ENCODE results near the gene KCNQ1. TPM values are rescaled to one million over a fixed set of nuclear protein-coding genes. Genes with fewer than 3 reads are reported as not detected.

The KCNQ1 gene
- total and polyA plus RNA-seq, 4 donors: 15.4 to 41.7 (median 26.2) TPM

DNA sequence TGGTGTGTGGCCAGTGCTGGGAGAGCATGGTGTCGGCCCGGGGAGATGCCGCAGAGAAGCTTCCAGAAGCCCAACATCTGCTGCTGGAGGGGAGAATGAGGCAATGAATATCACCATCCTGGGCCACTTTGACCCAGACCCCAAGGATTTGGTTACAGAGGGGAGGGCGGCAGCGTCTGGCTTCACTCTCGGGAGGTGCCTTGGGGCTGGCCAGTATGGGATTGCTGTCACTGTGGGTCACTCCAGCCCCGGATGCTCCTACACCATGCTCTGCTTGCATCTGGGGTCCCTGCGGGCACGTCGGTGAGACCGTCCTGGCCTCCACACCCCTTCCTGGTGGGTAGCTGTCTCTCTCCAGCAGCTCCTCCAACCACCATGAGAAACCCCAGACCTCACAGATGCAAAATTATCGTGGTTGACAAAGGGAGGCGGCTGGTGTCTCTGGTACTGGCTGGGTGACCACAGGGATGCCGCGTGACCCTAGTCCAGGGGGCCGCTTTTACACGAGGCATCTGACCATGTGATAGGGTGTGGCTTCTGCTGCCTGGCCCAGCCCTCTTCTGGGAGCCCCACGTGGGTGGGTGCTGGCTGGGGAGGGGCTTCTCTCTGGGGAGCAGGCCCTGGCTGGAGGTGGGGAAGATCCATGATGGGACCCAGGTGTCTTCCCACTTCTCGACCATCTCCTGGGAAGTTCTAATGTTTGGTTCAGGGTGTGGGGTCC lies 5.7 kb downstream of the KCNQ1 start:
- H3K36me3 ChIP-seq (ENCODE audit: control insufficient read depth in 4 of 4, insufficient read depth in 4 of 4, low read length in 4 of 4): no peaks in the 10 kb centered on the region
- H3K27ac ChIP-seq (ENCODE audit: low read depth in 1 of 2, low read length in 1 of 2): no peak overlapping the region
- H3K9ac ChIP-seq (ENCODE audit: insufficient read depth in 1 of 2, low read length in 2 of 2): no peak overlapping the region
- DNase-seq (no peak), ATAC-seq (ENCODE audit: insufficient read depth, low FRiP score) (no peak)
- no peaks in the 10 kb centered on the region for H3K9me3 ChIP-seq (ENCODE audit: control insufficient read depth in 4 of 4, insufficient read depth in 3 of 4, low read length in 3 of 4)
- H3K27me3 ChIP-seq (ENCODE audit: control insufficient read depth in 3 of 3, insufficient read depth in 3 of 3, low read length in 2 of 3): peaks cover 0 to 6% (median 0%) of the 10 kb centered on the region in 3 donors
- peaks cover 0 to 27% (median 9%) of the 10 kb centered on the region in 5 donors for H3K4me1 ChIP-seq (ENCODE audit: control insufficient read depth in 5 of 5, insufficient read depth in 5 of 5, low read length in 5 of 5)
- no peak overlapping the region for H3K4me3 ChIP-seq
- TF ChIP-seq, protein P1, sequence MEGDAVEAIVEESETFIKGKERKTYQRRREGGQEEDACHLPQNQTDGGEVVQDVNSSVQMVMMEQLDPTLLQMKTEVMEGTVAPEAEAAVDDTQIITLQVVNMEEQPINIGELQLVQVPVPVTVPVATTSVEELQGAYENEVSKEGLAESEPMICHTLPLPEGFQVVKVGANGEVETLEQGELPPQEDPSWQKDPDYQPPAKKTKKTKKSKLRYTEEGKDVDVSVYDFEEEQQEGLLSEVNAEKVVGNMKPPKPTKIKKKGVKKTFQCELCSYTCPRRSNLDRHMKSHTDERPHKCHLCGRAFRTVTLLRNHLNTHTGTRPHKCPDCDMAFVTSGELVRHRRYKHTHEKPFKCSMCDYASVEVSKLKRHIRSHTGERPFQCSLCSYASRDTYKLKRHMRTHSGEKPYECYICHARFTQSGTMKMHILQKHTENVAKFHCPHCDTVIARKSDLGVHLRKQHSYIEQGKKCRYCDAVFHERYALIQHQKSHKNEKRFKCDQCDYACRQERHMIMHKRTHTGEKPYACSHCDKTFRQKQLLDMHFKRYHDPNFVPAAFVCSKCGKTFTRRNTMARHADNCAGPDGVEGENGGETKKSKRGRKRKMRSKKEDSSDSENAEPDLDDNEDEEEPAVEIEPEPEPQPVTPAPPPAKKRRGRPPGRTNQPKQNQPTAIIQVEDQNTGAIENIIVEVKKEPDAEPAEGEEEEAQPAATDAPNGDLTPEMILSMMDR (IDR thresholded peaks at IDR 0.05; ENCODE audit: control extremely low read depth, extremely low read depth): no peak
- WGBS, 2 donors: 83 to 86% methylated on average over 19 of the region's 19 CpGs

GRCh38 chr11:2451336-2451735 lies 6.5 kb downstream of the KCNQ1 start:
- peaks cover 0 to 20% (median 9%) of the 10 kb centered on the region in 5 donors for H3K4me1 ChIP-seq (ENCODE audit: control insufficient read depth in 5 of 5, insufficient read depth in 5 of 5, low read length in 5 of 5)
- no peak for ATAC-seq (ENCODE audit: insufficient read depth, low FRiP score)
- no peak overlapping the region for H3K27ac ChIP-seq (ENCODE audit: low read depth in 1 of 2, low read length in 1 of 2)
- H3K36me3 ChIP-seq (ENCODE audit: control insufficient read depth in 4 of 4, insufficient read depth in 4 of 4, low read length in 4 of 4): no peaks in the 10 kb centered on the region
- TF ChIP-seq, protein P1 (IDR thresholded peaks at IDR 0.05; ENCODE audit: control extremely low read depth, extremely low read depth): no peak
- no peaks in the 10 kb centered on the region for H3K9me3 ChIP-seq (ENCODE audit: control insufficient read depth in 4 of 4, insufficient read depth in 3 of 4, low read length in 3 of 4)
- no peak overlapping the region for H3K4me3 ChIP-seq
- H3K27me3 ChIP-seq (ENCODE audit: control insufficient read depth in 3 of 3, insufficient read depth in 3 of 3, low read length in 2 of 3): peaks cover 0 to under 1% (median 0%) of the 10 kb centered on the region in 3 donors
- WGBS, 2 donors: 95 to 96% methylated on average over 15 of the region's 15 CpGs
- H3K9ac ChIP-seq (ENCODE audit: insufficient read depth in 1 of 2, low read length in 2 of 2): no peak overlapping the region
- DNase-seq: no peak

DNA sequence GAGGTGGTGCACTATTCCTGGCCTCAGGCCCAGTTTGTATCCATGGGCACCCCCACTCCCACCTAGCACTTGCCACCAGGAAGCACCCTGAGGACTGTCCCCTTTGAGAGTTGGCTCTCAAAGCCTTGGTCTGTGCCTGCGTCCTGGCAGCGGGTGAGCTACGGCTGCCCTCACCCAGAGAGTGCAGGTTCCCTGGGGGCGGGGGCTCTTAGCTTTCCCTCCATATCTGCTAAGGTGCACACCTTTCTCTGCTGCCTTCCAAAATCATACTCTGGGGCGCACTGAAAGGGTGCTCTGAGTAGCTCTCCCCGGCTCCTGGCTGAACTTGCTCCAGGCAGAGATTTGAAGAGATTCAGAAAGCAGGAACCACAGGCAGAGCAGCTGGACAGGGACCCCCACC lies 7.1 kb downstream of the KCNQ1 start:
- H3K4me1 ChIP-seq (ENCODE audit: control insufficient read depth in 5 of 5, insufficient read depth in 5 of 5, low read length in 5 of 5): peaks cover 0 to 15% (median 9%) of the 10 kb centered on the region in 5 donors
- 75 to 88% methylated on average over 6 of the region's 6 CpGs for WGBS, 2 donors
- no peak for DNase-seq
- no peaks in the 10 kb centered on the region for H3K27me3 ChIP-seq (ENCODE audit: control insufficient read depth in 3 of 3, insufficient read depth in 3 of 3, low read length in 2 of 3)
- TF ChIP-seq, protein P1 (IDR thresholded peaks at IDR 0.05; ENCODE audit: control extremely low read depth, extremely low read depth): no peak
- no peaks in the 10 kb centered on the region for H3K36me3 ChIP-seq (ENCODE audit: control insufficient read depth in 4 of 4, insufficient read depth in 4 of 4, low read length in 4 of 4)
- no peak overlapping the region for H3K27ac ChIP-seq (ENCODE audit: low read depth in 1 of 2, low read length in 1 of 2)
- no peak overlapping the region for H3K4me3 ChIP-seq
- ATAC-seq (ENCODE audit: insufficient read depth, low FRiP score): no peak
- H3K9ac ChIP-seq (ENCODE audit: insufficient read depth in 1 of 2, low read length in 2 of 2): no peak overlapping the region
- H3K9me3 ChIP-seq (ENCODE audit: control insufficient read depth in 4 of 4, insufficient read depth in 3 of 4, low read length in 3 of 4): no peaks in the 10 kb centered on the region
